ENCODE measurements around the gene MYH9. TPM values are rescaled to one million over a fixed set of nuclear protein-coding genes. Genes with fewer than 3 reads are reported as not detected.

MYH9 gene
- total RNA-seq, 3 donors from 2014 or later (not counting 1 experiment from before 2014, with no cell fraction given), result 803 to 1,038 (median 808) TPM

GRCh38 chr22:36339171-36340065 is 48.3 kb downstream of the MYH9 start:
- 65% methylated on average over 5 of the region's 6 CpGs for whole genome bisulfite sequencing (ENCODE audit: insufficient coverage)
- H3K9me3 Mint-ChIP-seq, result no peaks in the 10 kb centered on the region

DNA sequence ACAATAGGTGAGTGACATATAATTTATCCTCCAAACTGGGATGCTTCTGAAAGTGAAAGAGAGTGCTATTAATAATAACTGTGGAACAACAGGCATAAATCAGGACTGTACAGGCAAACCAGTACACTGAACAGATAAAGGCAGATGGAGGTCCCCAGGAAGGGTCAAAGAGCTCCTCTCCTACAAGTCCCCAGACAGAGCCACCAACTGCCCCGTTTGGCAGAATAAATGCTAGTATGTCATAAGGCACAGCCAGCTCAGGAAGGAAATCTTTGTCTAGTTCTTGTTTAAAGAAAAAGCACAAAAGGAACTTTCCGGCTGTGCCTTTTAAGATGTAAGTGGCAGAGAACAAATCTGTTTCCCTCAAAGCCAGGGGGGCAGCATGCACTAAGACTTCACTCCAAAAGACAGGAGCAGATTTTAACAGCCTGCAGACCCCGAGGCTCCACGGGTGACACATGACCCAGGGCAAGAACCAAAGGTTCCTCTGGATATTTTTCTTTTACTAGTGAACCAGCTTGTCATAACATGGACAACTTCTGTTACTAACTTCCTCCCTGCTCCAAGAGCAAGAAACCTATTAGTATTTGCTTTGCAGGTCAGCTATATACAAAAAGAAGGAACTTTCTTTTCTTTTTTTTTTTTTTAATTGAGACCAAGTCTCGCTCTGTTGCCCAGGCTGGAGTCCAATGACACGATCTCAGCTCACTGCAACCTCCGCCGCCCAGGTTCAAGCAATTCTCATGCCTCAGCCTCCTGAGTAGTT is 50.2 kb downstream of the MYH9 start:
- no peaks in the 10 kb centered on the region for H3K27me3 Mint-ChIP-seq (ENCODE audit: low read depth in 2 of 2)
- peak overlapping the region; percentile 13 for H3K4me3 Mint-ChIP-seq
- no peaks in the 10 kb centered on the region for H3K9me3 Mint-ChIP-seq
- TF ChIP-seq, protein P1, sequence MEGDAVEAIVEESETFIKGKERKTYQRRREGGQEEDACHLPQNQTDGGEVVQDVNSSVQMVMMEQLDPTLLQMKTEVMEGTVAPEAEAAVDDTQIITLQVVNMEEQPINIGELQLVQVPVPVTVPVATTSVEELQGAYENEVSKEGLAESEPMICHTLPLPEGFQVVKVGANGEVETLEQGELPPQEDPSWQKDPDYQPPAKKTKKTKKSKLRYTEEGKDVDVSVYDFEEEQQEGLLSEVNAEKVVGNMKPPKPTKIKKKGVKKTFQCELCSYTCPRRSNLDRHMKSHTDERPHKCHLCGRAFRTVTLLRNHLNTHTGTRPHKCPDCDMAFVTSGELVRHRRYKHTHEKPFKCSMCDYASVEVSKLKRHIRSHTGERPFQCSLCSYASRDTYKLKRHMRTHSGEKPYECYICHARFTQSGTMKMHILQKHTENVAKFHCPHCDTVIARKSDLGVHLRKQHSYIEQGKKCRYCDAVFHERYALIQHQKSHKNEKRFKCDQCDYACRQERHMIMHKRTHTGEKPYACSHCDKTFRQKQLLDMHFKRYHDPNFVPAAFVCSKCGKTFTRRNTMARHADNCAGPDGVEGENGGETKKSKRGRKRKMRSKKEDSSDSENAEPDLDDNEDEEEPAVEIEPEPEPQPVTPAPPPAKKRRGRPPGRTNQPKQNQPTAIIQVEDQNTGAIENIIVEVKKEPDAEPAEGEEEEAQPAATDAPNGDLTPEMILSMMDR (IDR thresholded peaks at IDR 0.05), result no peak
- peak overlapping the region; percentile 20 for H3K27ac ChIP-seq (ENCODE audit: low read length)
- peaks cover 64% of the 10 kb centered on the region for H3K4me1 ChIP-seq (ENCODE audit: control insufficient read depth, insufficient read depth, low read length)
- DNase-seq, result peak in 1 of 2 donors; percentile 56
- peaks cover 70 to 74% of the 10 kb centered on the region in 2 donors for H3K4me1 Mint-ChIP-seq
- intact Hi-C loops (cut with micrococcal nuclease), result no loop called here
- WGBS (ENCODE audit: insufficient coverage), result 60% methylated on average over 8 of the region's 8 CpGs
- no peaks in the 10 kb centered on the region for H3K9me3 ChIP-seq (ENCODE audit: control insufficient read depth, insufficient read depth, low read length)
- H3K36me3 Mint-ChIP-seq, result peaks cover 10% of the 10 kb centered on the region
- H3K27ac Mint-ChIP-seq, result peak overlapping the region; percentile 98 to 100
- H3K27me3 ChIP-seq (ENCODE audit: control insufficient read depth, insufficient read depth, low read length), result no peaks in the 10 kb centered on the region
- no peak overlapping the region for H3K4me3 ChIP-seq (ENCODE audit: low read length)
- no peak for ATAC-seq
- H3K36me3 ChIP-seq (ENCODE audit: control insufficient read depth, insufficient read depth, low read length), result peaks cover 87% of the 10 kb centered on the region

More at GRCh38 chr22:36339171-36340065, 48.3 kb downstream of the MYH9 start:
- Mint-ChIP-seq H3K4me1 (peaks cover 67 to 68% of the 10 kb centered on the region in 2 donors), H3K27me3 (ENCODE audit: low read depth in 2 of 2) (no peaks in the 10 kb centered on the region), H3K4me3 (no peak overlapping the region), H3K36me3 (peaks cover 10% of the 10 kb centered on the region), H3K27ac (peak overlapping the region; percentile 73 to 80)
- DNase-seq (peak in 1 of 2 donors; percentile 45), ATAC-seq (no peak)
- Histone ChIP-seq H3K4me3 (ENCODE audit: low read length) (no peak overlapping the region), H3K4me1 (ENCODE audit: control insufficient read depth, insufficient read depth, low read length) (peaks cover 60% of the 10 kb centered on the region), H3K9me3 (ENCODE audit: control insufficient read depth, insufficient read depth, low read length) (no peaks in the 10 kb centered on the region), H3K27ac (ENCODE audit: low read length) (no peak overlapping the region), H3K27me3 (ENCODE audit: control insufficient read depth, insufficient read depth, low read length) (no peaks in the 10 kb centered on the region), H3K36me3 (ENCODE audit: control insufficient read depth, insufficient read depth, low read length) (peaks cover 88% of the 10 kb centered on the region)
- TF ChIP-seq, protein P1 (IDR thresholded peaks at IDR 0.05), result no peak
- intact Hi-C loops (cut with micrococcal nuclease), result no loop called here

GRCh38 chr22:36336246-36337182 is 51.3 kb downstream of the MYH9 start:
- H3K36me3 Mint-ChIP-seq, result peaks cover 10% of the 10 kb centered on the region
- Histone ChIP-seq H3K9me3 (ENCODE audit: control insufficient read depth, insufficient read depth, low read length) (no peaks in the 10 kb centered on the region), H3K27me3 (ENCODE audit: control insufficient read depth, insufficient read depth, low read length) (no peaks in the 10 kb centered on the region), H3K4me3 (ENCODE audit: low read length) (no peak overlapping the region), H3K27ac (ENCODE audit: low read length) (no peak overlapping the region), H3K36me3 (ENCODE audit: control insufficient read depth, insufficient read depth, low read length) (peaks cover 79% of the 10 kb centered on the region), H3K4me1 (ENCODE audit: control insufficient read depth, insufficient read depth, low read length) (peaks cover 73% of the 10 kb centered on the region)
- ATAC-seq (no peak), DNase-seq (no peak)
- TF ChIP-seq, protein P1 (IDR thresholded peaks at IDR 0.05), result no peak
- H3K27ac Mint-ChIP-seq, result peak overlapping the region; percentile 98 to 100
- H3K27me3 Mint-ChIP-seq (ENCODE audit: low read depth in 2 of 2), result no peaks in the 10 kb centered on the region
- H3K4me1 Mint-ChIP-seq, result peaks cover 75% of the 10 kb centered on the region in 2 donors
- intact Hi-C loops (cut with micrococcal nuclease), result no loop called here
- no peak overlapping the region for H3K4me3 Mint-ChIP-seq
- H3K9me3 Mint-ChIP-seq, result no peaks in the 10 kb centered on the region
- WGBS (ENCODE audit: insufficient coverage), result 84% methylated on average over 26 of the region's 26 CpGs
